ENCODE data around the gene CD300A.

Gene CD300A

GRCh38 chr17:74466111-74466827, at the start of gene CD300A:
Gene CD300A (plus strand): TSS chr17:74466634. CDS start chr17:74466704, 70 bp downstream.
- FAIRE-seq: no peak
- no peak for DNase-seq (ENCODE audit: insufficient read length, low spot score)

- DNase-seq (ENCODE audit: insufficient read length, low spot score): no peak
- FAIRE-seq: no peak
Observed at GRCh38 chr17:74417178-74418045, 49.0 kb upstream of the CD300A start.

GRCh38 chr17:74419928-74420411, 46.5 kb upstream of the CD300A start:
- DNase-seq (ENCODE audit: insufficient read length, low spot score) (no peak), FAIRE-seq (no peak)

- FAIRE-seq: no peak
- DNase-seq (ENCODE audit: insufficient read length, low spot score): no peak
Observed at GRCh38 chr17:74424117-74424516, 42.3 kb upstream of the CD300A start.

- no peak for DNase-seq (ENCODE audit: insufficient read length, low spot score)
- FAIRE-seq: no peak
Observed at GRCh38 chr17:74424657-74425056, 41.8 kb upstream of the CD300A start.

GRCh38 chr17:74426551-74427047, 39.8 kb upstream of the CD300A start:
- DNase-seq (ENCODE audit: insufficient read length, low spot score): no peak
- no peak for FAIRE-seq

GRCh38 chr17:74427048-74427762, 39.2 kb upstream of the CD300A start:
- no peak for FAIRE-seq
- DNase-seq (ENCODE audit: insufficient read length, low spot score): no peak

- FAIRE-seq: no peak
- DNase-seq (ENCODE audit: insufficient read length, low spot score): no peak
Observed at GRCh38 chr17:74427763-74428153, 38.7 kb upstream of the CD300A start.

GRCh38 chr17:74429604-74430384, 36.6 kb upstream of the CD300A start:
- peak; percentile 48 for FAIRE-seq

GRCh38 chr17:74430385-74430705, 36.1 kb upstream of the CD300A start:
- FAIRE-seq (no peak), DNase-seq (ENCODE audit: insufficient read length, low spot score) (no peak)

More at GRCh38 chr17:74429604-74430384, 36.6 kb upstream of the CD300A start:
- DNase-seq (ENCODE audit: insufficient read length, low spot score): no peak

- FAIRE-seq: peak; percentile 63
- DNase-seq (ENCODE audit: insufficient read length, low spot score): peak; percentile 84
Observed at GRCh38 chr17:74430706-74431567, 35.5 kb upstream of the CD300A start.

GRCh38 chr17:74431568-74432423, 34.6 kb upstream of the CD300A start, which contains the start of gene GPRC5C:
Gene GPRC5C (plus strand): TSS chr17:74432088. CDS start chr17:74439777, 7,689 bp downstream.
- FAIRE-seq (peak; percentile 51), DNase-seq (ENCODE audit: insufficient read length, low spot score) (peak; percentile 66)

- FAIRE-seq (no peak), DNase-seq (ENCODE audit: insufficient read length, low spot score) (no peak)
Observed at GRCh38 chr17:74432424-74432690, 34.1 kb upstream of the CD300A start.

- DNase-seq (ENCODE audit: insufficient read length, low spot score): no peak
- FAIRE-seq: no peak
Observed at GRCh38 chr17:74432766-74433391, 33.6 kb upstream of the CD300A start.

- FAIRE-seq (no peak), DNase-seq (ENCODE audit: insufficient read length, low spot score) (no peak)
Observed at GRCh38 chr17:74433421-74434121, 32.9 kb upstream of the CD300A start.

- DNase-seq (ENCODE audit: insufficient read length, low spot score): no peak
- FAIRE-seq: no peak
Observed at GRCh38 chr17:74435775-74436359, 30.6 kb upstream of the CD300A start.

GRCh38 chr17:74437702-74438101, 28.7 kb upstream of the CD300A start:
- FAIRE-seq (no peak), DNase-seq (ENCODE audit: insufficient read length, low spot score) (no peak)
